HepG2 (cell line): Measurements from ENCODE around the gene COX6B1. TPM values are rescaled to one million over a fixed set of nuclear protein-coding genes. Genes with fewer than 3 reads are reported as not detected.

ENCODE experiments used
- ARID5B ChIP-seq: IDR thresholded peaks from 2 replicates; pipeline ENCODE4 v1.4.0; 2020; ENCODE audit warnings: mild to moderate bottlenecking, missing genetic modification reagents
- BRCA1 ChIP-seq: sonication (generic); formaldehyde crosslinking; IDR thresholded peaks from 2 replicates; pipeline ENCODE4 v1.4.0; 2020; ENCODE audit warnings: missing genetic modification reagents
- CCAR2 ChIP-seq: fragments of 200-400 bp; formaldehyde crosslinking; optimal IDR thresholded peaks from 2 replicates; pipeline ENCODE3; 2018; ENCODE audit warnings: low read depth, mild to moderate bottlenecking, low read length, moderate library complexity
- HNF4G ChIP-seq, 2 experiments: sonication (generic) in 1 of 2; formaldehyde crosslinking in 1 of 2; IDR thresholded peaks; 2 replicates each; pipeline versions ENCODE4 v1.4.0 to v1.6.1; 2011 to 2020; ENCODE audit warnings: borderline replicate concordance in 2 of 2, low read depth in 2 of 2, mild to moderate bottlenecking in 2 of 2, low read length in 1 of 2, missing genetic modification reagents in 1 of 2, moderate library complexity in 1 of 2
- HNRNPLL ChIP-seq: fragments of 200-400 bp; formaldehyde crosslinking; IDR thresholded peaks from 2 replicates; pipeline ENCODE4 v1.6.1; 2017; ENCODE audit warnings: mild to moderate bottlenecking, low read depth, low read length; ENCODE audit not compliant: poor library complexity, severe bottlenecking
- KDM4B ChIP-seq: sonication (generic); formaldehyde crosslinking; IDR thresholded peaks from 2 replicates; pipeline ENCODE4 v1.4.0; 2020; ENCODE audit warnings: missing genetic modification reagents
- PTBP1 ChIP-seq: fragments of 200-400 bp; formaldehyde crosslinking; IDR thresholded peaks from 2 replicates; pipeline ENCODE4 v1.6.1; 2018; ENCODE audit warnings: low read length, low read depth; ENCODE audit not compliant: poor library complexity, severe bottlenecking
- SIN3B ChIP-seq: fragments of 150-350 bp; IDR thresholded peaks from 2 replicates; pipeline ENCODE4 v1.6.1; 2014; ENCODE audit warnings: low read length
- SNAPC2 ChIP-seq: sonication (generic); formaldehyde crosslinking; IDR thresholded peaks from 2 replicates; pipeline ENCODE4 v1.8.1; 2022; ENCODE audit warnings: mild to moderate bottlenecking, missing genetic modification reagents
- TP53 ChIP-seq: sonication (generic); formaldehyde crosslinking; conservative IDR thresholded peaks from 2 replicates; pipeline ENCODE4 v1.4.0; 2020; ENCODE audit warnings: missing genetic modification reagents
- ZEB1 ChIP-seq: IDR thresholded peaks from 2 replicates; pipeline ENCODE4 v1.6.1; 2012; ENCODE audit warnings: mild to moderate bottlenecking, low read depth, inconsistent platforms; ENCODE audit not compliant: insufficient replicate concordance
- ZNF101 ChIP-seq: sonication (generic); formaldehyde crosslinking; IDR thresholded peaks from 2 replicates; pipeline ENCODE4 v1.4.0; 2020; ENCODE audit warnings: mild to moderate bottlenecking, low read depth, missing genetic modification reagents, borderline replicate concordance
- ZNF121 ChIP-seq: sonication (generic); formaldehyde crosslinking; IDR thresholded peaks from 2 replicates; pipeline ENCODE4 v1.5.0; 2020; ENCODE audit warnings: mild to moderate bottlenecking, missing genetic modification reagents
- ZNF124 ChIP-seq: sonication (generic); formaldehyde crosslinking; IDR thresholded peaks from 2 replicates; pipeline ENCODE4 v1.4.0; 2020; ENCODE audit warnings: missing genetic modification reagents
- ZNF33A ChIP-seq: sonication (generic); formaldehyde crosslinking; IDR thresholded peaks from 2 replicates; pipeline ENCODE4 v1.5.1; 2020; ENCODE audit warnings: missing genetic modification reagents, mild to moderate bottlenecking, moderate library complexity, borderline replicate concordance
- polyA plus RNA-seq, 8 experiments: library from polyadenylated mRNA; depleted of rRNA in 3 of 8; stranded (reverse) in 7 of 8; unstranded in 1 of 8; fragments of >200 nt; fragmentation: Illumina TruSeq in 4 of 8; extraction: Trizol in 4 of 8; gene quantifications; 2 replicates each; pipeline versions ENCODE4 v1.2.1 to v1.2.3, GENCODE V29; 2011 to 2016; ENCODE audit warnings: low read depth in 4 of 8, missing spikeins in 1 of 8, mixed read lengths in 1 of 8; ENCODE audit not compliant: insufficient read depth in 1 of 8
- total RNA-seq, 5 experiments: library from RNA; depleted of rRNA; stranded (reverse); fragments of >200 nt; fragmentation: Illumina TruSeq; extraction: Trizol; gene quantifications; 2 replicates each; pipeline ENCODE4 v1.2.3, GENCODE V29; 2016; ENCODE audit warnings: low read depth in 1 of 5
- TF ChIP-seq, protein P1 (sequence below): sonication (generic); formaldehyde crosslinking; IDR thresholded peaks from 2 replicates; pipeline ENCODE4 v1.4.0; 2020; ENCODE audit warnings: low read depth, mild to moderate bottlenecking, missing genetic modification reagents
- TF ChIP-seq, protein P2 (sequence below): sonication (generic); formaldehyde crosslinking; IDR thresholded peaks from 2 replicates; pipeline ENCODE4 v1.8.1; 2022; ENCODE audit warnings: low read depth, mild to moderate bottlenecking, missing genetic modification reagents
- TF ChIP-seq, protein P3 (sequence below): sonication (generic); formaldehyde crosslinking; IDR thresholded peaks from 2 replicates; pipeline ENCODE4 v1.4.0; 2020; ENCODE audit warnings: mild to moderate bottlenecking, missing genetic modification reagents

The COX6B1 gene
- total and polyA plus RNA-seq, 2 of the 13 experiments (the other 11 are each of a cell fraction or from before 2014, with no cell fraction given) = 481 to 487 TPM

- TF ChIP-seq ARID5B (CRISPR knock-in tag) = peak; percentile 29; the same call in 1 of the 2 replicates
- peak; percentile 99 for TF ChIP-seq SIN3B
- TF ChIP-seq TP53 (CRISPR knock-in tag) = peak; percentile 74; the same call in 1 of the 2 replicates
- TF ChIP-seq ZEB1 = no peak
- TF ChIP-seq, protein P1, sequence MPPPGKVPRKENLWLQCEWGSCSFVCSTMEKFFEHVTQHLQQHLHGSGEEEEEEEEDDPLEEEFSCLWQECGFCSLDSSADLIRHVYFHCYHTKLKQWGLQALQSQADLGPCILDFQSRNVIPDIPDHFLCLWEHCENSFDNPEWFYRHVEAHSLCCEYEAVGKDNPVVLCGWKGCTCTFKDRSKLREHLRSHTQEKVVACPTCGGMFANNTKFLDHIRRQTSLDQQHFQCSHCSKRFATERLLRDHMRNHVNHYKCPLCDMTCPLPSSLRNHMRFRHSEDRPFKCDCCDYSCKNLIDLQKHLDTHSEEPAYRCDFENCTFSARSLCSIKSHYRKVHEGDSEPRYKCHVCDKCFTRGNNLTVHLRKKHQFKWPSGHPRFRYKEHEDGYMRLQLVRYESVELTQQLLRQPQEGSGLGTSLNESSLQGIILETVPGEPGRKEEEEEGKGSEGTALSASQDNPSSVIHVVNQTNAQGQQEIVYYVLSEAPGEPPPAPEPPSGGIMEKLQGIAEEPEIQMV (CRISPR knock-in tag) = peak; percentile 86; the same call in 1 of the 2 replicates
- TF ChIP-seq ZNF124 = no peak
- peak; percentile 63 for TF ChIP-seq HNRNPLL
- peak; percentile 91 for TF ChIP-seq KDM4B
- TF ChIP-seq, protein P2, sequence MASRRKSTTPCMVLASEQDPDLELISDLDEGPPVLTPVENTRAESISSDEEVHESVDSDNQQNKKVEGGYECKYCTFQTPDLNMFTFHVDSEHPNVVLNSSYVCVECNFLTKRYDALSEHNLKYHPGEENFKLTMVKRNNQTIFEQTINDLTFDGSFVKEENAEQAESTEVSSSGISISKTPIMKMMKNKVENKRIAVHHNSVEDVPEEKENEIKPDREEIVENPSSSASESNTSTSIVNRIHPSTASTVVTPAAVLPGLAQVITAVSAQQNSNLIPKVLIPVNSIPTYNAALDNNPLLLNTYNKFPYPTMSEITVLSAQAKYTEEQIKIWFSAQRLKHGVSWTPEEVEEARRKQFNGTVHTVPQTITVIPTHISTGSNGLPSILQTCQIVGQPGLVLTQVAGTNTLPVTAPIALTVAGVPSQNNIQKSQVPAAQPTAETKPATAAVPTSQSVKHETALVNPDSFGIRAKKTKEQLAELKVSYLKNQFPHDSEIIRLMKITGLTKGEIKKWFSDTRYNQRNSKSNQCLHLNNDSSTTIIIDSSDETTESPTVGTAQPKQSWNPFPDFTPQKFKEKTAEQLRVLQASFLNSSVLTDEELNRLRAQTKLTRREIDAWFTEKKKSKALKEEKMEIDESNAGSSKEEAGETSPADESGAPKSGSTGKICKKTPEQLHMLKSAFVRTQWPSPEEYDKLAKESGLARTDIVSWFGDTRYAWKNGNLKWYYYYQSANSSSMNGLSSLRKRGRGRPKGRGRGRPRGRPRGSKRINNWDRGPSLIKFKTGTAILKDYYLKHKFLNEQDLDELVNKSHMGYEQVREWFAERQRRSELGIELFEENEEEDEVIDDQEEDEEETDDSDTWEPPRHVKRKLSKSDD (CRISPR knock-in tag) = no peak
- TF ChIP-seq PTBP1 = no peak
- TF ChIP-seq ZNF33A (CRISPR knock-in tag) = no peak
- no peak for TF ChIP-seq CCAR2
- TF ChIP-seq SNAPC2 (CRISPR knock-in tag) = no peak
- TF ChIP-seq BRCA1 (CRISPR knock-in tag) = no peak
- TF ChIP-seq HNF4G (IDR thresholded peaks at IDR 0.05; ENCODE audit: borderline replicate concordance, low read depth, low read length) = peak; percentile 40; the same call in 1 of the 2 replicates
- TF ChIP-seq HNF4G (CRISPR knock-in tag; IDR thresholded peaks at IDR 0.05; ENCODE audit: borderline replicate concordance, low read depth) = no peak
- no peak for TF ChIP-seq ZNF121 (CRISPR knock-in tag)
- TF ChIP-seq, protein P3, sequence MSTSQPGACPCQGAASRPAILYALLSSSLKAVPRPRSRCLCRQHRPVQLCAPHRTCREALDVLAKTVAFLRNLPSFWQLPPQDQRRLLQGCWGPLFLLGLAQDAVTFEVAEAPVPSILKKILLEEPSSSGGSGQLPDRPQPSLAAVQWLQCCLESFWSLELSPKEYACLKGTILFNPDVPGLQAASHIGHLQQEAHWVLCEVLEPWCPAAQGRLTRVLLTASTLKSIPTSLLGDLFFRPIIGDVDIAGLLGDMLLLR = peak; percentile 59; the same call in 1 of the 2 replicates
- no peak for TF ChIP-seq ZNF101 (CRISPR knock-in tag)
These were observed 19.4 kb upstream of the COX6B1 start, which contains the start of gene RBM42 (continued) for GRCh38 chr19:35628565-35629331.
